NCI-H2196 (cell line): ENCODE data around the gene UROS.

Source experiments
- DNase-seq: peaks from one replicate; lab custom pipeline; 2025; ENCODE audit not compliant: unreplicated experiment; lab: John Stamatoyannopoulos, UW

UROS gene

GRCh38 chr10:125792342-125793300 is 30.4 kb downstream of the UROS start:
- no peak for DNase-seq

- no peak for DNase-seq
Observed at GRCh38 chr10:125788156-125789034, 34.7 kb downstream of the UROS start.

- no peak for DNase-seq
Observed at GRCh38 chr10:125785791-125786190, 37.3 kb downstream of the UROS start.

GRCh38 chr10:125783957-125784356 is 39.1 kb downstream of the UROS start:
- DNase-seq, result no peak

DNA sequence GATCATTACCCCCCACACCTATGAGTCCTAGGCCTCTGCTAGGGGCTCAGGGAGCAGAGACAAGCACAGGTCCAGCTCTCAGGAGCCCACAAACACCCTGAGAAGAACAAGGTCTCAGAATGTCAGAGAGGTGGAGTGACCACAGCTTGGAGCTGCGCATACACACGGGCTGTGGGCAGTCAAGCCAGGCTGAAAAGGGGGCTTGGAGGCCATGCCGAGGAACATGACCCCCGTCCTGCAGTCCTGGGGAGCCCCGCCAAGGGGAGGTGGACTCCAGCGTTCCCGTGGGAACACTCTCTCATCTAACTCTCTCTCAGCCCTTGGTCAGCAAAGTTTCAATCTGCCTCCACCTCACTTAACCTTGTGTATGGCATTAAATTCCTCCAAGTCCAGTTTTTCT is 39.6 kb downstream of the UROS start:
- DNase-seq, result no peak

DNA sequence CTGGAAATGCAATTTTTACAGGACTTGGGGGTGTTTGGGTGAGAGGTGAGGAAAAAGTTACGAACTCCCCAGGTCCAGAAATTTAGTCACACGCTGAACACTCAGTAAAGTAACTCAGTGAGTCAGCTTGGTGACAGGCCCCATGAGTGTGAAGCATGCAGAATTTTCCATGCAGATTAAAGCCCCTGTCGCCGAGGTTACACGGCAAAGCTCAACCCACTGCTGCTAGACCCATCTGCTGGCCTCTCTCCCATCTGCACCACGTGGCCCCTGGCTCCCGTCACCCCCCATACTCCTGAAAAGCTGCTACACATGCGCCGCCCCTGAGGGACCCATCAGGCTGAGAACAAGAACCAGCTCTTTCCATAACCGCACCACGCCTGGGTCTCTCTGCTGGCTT is 40.4 kb downstream of the UROS start:
- no peak for DNase-seq

DNA sequence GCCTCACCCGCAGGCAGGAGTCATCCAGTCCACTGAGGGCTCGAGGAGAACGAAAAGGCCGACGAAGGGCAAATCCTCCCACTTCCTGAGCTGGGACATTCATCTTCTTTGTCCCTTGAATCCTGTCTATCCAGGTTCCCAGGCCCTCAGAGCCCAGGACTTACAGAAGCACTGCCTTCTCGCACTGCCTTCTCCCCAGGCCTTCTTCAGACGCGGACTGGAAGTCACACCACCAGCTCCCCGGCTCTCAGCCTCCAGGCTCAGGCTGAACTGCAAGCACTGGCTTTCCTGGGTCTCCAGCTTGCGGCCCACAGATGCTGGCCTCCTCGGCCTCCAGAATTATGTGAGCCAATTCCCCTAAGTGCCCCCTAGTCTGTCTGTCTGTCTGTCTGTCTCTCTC is 41.0 kb downstream of the UROS start:
- DNase-seq, result no peak

GRCh38 chr10:125781374-125781773 is 41.7 kb downstream of the UROS start:
- no peak for DNase-seq

GRCh38 chr10:125779403-125780327 is 43.4 kb downstream of the UROS start:
- no peak for DNase-seq

GRCh38 chr10:125778556-125778955 is 44.5 kb downstream of the UROS start:
- DNase-seq, result no peak

DNA sequence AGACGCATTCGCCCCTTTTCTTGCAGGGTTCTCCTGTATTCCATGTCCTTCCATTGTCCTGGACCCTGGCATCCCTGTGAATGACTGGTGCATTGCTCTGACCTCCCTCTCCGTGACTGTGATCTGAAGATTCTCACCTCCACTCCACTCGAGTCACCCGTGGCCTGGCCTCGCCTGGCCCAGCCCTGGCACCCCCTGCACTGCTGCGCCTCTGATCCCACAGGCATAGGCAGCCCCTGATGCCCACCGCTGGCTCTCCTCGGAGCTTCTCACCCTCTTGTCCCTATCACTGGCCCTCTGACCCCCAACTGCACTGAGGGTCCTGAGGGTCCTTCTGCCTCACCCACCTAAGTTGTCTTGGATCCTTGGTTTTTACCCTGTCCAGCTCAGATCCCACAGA is 45.3 kb downstream of the UROS start:
- no peak for DNase-seq

DNA sequence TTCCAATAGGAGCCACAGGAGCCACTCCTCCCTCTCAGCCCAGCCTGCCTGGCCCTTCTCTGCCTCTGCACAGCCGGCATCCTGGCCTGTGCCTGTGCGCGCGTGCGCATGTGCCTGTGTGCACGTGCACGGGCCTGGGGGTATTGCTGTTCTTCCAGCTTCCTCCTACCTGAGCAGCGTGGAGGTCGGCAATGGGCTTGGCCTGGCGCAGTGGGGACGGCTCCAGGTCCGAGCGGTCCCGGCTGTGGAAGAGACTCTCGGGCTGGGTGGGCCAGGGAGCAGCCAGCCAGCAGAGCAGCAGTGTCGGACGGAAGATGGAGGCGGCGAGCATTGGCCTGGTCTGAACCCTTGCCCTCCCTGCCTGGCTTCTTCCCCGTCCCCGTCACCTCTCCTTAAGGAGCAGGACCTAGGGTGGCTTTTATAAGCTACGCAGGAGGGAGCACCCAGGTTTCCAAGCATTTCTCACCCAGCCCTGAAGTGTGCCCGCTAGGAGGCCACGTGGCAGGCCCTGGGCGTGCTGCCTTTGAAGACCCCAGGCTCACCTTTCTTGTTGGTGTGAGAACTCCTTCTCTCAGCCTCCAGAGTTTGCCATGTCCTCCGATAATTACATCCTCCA is 47.5 kb downstream of the UROS start, which contains the start of gene MMP21:
Gene MMP21, minus strand, starts transcription at position 331 of the 616 bp plus-strand sequence. Its CDS starts 0 bp downstream, at position 331.
- DNase-seq, result no peak

DNA sequence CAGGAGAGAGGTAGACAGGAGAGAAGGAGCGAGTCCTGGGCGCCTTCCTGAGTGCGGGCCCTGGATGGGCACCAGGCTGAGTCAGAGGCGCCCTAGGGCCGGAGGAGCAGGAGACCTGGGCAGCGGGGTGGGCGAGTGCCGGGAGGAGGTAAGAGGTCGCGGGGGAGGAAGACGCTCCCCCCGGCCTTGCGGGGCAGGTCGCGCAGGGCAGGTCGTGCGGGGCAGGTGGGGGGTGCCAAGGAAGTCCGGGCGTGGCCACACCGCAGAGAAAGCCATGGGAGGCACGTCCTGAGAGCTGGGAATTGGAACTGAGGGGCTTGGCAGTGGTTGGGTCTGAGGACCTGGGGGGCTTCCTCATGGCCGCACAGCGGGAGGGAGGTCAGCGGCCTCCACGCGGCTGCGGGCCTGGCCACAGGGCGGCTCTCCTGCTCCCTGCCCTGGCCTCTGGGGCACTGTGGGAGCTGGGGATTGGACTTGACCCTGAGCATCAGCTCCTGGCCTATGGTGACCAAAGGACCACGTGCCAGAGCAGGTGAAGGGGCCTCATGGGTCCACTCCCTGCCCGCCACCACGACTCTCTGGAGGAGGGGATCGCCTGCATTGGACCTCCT is 48.4 kb downstream of the UROS start:
- no peak for DNase-seq

DNA sequence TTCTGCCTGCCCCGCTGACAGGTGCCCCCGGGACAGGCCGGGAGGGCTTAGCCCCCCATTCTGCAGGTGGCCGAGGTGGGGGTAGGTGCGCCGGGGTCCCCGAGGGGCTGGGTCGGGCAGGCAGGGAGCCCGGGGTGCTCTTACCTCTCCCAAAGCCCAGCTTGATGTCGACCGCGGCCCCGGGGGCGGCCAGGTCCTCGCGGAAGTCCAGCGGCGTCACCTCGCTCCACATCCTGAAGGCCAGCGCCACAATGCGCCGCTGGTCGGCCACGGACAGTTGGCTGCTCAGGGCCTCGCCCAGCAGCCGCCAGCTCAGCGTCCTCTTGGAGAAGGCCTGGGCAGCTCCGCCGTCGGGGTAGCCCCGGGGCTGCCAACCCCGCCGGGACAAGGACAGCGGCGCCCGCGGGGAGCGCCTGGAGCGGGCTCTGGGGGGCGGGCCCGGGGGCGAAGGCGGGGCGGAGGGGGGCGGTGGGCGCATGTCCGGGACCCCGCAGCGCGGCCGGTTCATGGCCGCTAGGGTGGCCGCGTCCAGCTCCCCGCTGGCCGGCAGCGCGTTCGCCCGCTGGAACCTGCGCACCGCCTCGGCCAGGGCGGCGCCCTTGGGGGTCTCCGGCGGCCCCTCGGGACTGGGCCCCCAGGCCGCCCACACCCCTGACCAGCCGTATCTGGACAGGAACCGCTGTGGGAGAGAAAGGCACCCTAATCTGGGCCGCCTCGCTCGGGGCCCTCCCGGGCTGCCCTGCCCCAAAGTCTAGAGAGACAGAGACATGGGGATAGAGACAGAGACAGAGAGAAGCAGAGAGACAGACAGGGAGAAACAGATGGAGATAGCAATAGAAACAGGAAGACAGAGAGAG is 49.1 kb downstream of the UROS start:
- DNase-seq, result no peak

GRCh38 chr10:125772864-125773180 is 50.2 kb downstream of the UROS start:
- no peak for DNase-seq

DNA sequence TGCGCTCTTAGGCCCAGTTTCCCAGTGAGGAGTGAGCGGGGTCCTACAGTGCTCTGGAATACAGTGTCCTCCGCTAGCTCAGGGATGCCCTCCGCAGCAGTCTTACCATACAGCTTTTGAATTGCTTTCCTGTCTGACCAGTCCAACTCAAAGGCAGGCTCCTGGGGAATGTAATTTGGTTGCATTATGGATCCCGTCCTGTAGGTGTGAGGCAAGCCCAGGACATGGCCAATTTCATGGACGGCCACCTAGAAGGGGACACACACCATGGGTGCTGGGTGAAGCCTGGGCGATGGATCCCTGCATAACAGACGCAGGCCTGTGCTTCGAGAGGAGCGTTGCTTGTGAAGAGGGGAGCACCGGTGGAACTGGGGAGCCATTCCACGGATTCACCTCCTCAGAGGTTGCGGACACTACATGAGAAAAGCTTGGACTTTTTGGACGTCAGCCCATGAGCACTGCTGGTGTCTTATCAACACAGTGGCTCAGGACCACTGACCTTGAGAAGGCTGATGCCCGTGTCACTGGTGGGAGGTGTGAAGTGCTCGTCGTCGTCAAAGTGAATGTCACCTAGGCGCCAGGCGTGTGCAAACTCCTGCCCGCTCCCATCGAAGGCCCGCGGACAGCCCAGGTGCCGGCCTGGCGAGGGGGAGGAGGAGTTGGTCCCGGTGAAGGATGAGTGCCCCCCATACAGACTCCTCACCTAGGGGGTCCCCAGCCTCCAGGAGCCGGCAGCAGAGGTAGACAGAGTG is 50.8 kb downstream of the UROS start:
- no peak for DNase-seq

GRCh38 chr10:125770844-125771243 is 52.2 kb downstream of the UROS start:
- no peak for DNase-seq

GRCh38 chr10:125769175-125769574 is 53.9 kb downstream of the UROS start:
- DNase-seq, result no peak
